MCF 10A (cell line): ENCODE measurements around the gene SENP7. TPM values are rescaled to one million over a fixed set of nuclear protein-coding genes. Genes with fewer than 3 reads are reported as not detected.
"Not testable (repeated sequence)": the region's sequence is repeated elsewhere in the genome, so short reads cannot be mapped to it uniquely, and the experiment has no call there.

Experiments
- BruUV-seq: library from RNA; stranded (reverse); fragments of 400-500 nt; replicated peaks from 2 replicates; lab custom pipeline; 2021; lab: Mats Ljungman, UMichigan
- CTCF ChIA-PET: fragments of 300-600 bp; sonication (Branson Sonifier 250); formaldehyde crosslinking; extraction: SDS; loops from one replicate; lab custom pipeline; 2021; ENCODE audit warnings: antibody characterized with exemption, inconsistent platforms; lab: Yijun Ruan, JAX
- POLR2A ChIA-PET: fragments of 300-600, 350-650 bp; sonication (Branson Sonifier 250); formaldehyde crosslinking; extraction: SDS; loops from one replicate; lab custom pipeline; 2020; ENCODE audit warnings: antibody characterized with exemption, inconsistent platforms; lab: Yijun Ruan, JAX
- DNase-seq: peaks from one replicate; pipeline ENCODE4 v3.0.0-alpha.2; 2018; ENCODE audit not compliant: unreplicated experiment
- H3K27ac Mint-ChIP-seq: one replicate; pipeline ENCODE4 v1.8.0; 2022; ENCODE audit warnings: mild to moderate bottlenecking, low read depth, mixed read lengths; ENCODE audit not compliant: unreplicated experiment
- H3K27me3 Mint-ChIP-seq: one replicate; pipeline ENCODE4 v1.8.0; 2022; ENCODE audit warnings: mixed read lengths; ENCODE audit not compliant: insufficient read depth, unreplicated experiment
- H3K36me3 Mint-ChIP-seq: one replicate; pipeline ENCODE4 v1.8.0; 2022; ENCODE audit warnings: mild to moderate bottlenecking, moderate library complexity, mixed read lengths; ENCODE audit not compliant: insufficient read depth, unreplicated experiment
- H3K4me1 Mint-ChIP-seq: one replicate; pipeline ENCODE4 v1.8.0; 2022; ENCODE audit warnings: mixed read lengths; ENCODE audit not compliant: insufficient read depth, unreplicated experiment
- H3K4me3 Mint-ChIP-seq: one replicate; pipeline ENCODE4 v1.8.0; 2022; ENCODE audit warnings: mild to moderate bottlenecking, moderate library complexity, mixed read lengths; ENCODE audit not compliant: unreplicated experiment
- H3K9me3 Mint-ChIP-seq: one replicate; pipeline ENCODE4 v1.8.0; 2022; ENCODE audit warnings: mixed read lengths; ENCODE audit not compliant: unreplicated experiment
- intact Hi-C: fragments of 100-400 bp; cut with micrococcal nuclease; formaldehyde crosslinking; loops from 2 replicates; pipeline ENCODE4 v1.14.1; 2022
- total RNA-seq: library from RNA; stranded (reverse); gene quantifications from 2 replicates; pipeline ENCODE4 v1.2.3, GENCODE V29; 2022
- TF ChIP-seq, protein P1 (sequence below): fragments of 200-600 bp; IDR thresholded peaks from one replicate; pipeline ENCODE4 v1.8.0; 2022; ENCODE audit warnings: antibody characterized with exemption, mild to moderate bottlenecking; ENCODE audit not compliant: unreplicated experiment

The SENP7 gene
- total RNA-seq, 1 experiment from 2014 or later: 11.9 TPM

DNA sequence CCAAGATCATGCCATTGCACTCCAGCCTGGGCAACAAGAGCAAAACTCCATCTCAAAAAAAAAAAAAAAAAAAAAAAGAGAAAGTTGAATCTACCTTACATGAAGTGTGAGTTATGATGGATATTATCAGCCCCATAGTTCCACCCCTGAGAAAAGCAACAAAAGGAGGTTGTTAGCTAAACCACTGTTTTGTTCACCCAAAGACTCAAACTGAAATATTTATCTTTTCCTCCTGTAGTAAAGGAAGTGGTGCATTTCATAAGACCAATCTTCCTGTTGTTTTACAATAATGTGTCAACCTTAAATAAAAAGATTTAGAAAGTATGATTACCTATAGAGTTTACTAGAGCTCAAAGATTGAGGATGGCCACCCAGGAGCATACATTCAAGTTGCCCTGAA is 29.9 kb upstream of the SENP7 start:
- no peaks in the 10 kb centered on the region for H3K9me3 Mint-ChIP-seq
- ChIA-PET CTCF (interaction anchor here (0.7 kb wide), 1 partner anchor 25 kb away, joined by 3 read pairs; no protein-coding TSS in a partner anchor), POLR2A (no interaction called here)
- no peaks in the 10 kb centered on the region for H3K36me3 Mint-ChIP-seq
- BruUV-seq: no TSS peak
- intact Hi-C loops: no loop called here
- TF ChIP-seq, protein P1, sequence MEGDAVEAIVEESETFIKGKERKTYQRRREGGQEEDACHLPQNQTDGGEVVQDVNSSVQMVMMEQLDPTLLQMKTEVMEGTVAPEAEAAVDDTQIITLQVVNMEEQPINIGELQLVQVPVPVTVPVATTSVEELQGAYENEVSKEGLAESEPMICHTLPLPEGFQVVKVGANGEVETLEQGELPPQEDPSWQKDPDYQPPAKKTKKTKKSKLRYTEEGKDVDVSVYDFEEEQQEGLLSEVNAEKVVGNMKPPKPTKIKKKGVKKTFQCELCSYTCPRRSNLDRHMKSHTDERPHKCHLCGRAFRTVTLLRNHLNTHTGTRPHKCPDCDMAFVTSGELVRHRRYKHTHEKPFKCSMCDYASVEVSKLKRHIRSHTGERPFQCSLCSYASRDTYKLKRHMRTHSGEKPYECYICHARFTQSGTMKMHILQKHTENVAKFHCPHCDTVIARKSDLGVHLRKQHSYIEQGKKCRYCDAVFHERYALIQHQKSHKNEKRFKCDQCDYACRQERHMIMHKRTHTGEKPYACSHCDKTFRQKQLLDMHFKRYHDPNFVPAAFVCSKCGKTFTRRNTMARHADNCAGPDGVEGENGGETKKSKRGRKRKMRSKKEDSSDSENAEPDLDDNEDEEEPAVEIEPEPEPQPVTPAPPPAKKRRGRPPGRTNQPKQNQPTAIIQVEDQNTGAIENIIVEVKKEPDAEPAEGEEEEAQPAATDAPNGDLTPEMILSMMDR: no peak
- DNase-seq: no peak
- peaks cover 24% of the 10 kb centered on the region for H3K27me3 Mint-ChIP-seq
- no peak overlapping the region for H3K4me3 Mint-ChIP-seq
- H3K27ac Mint-ChIP-seq: no peak overlapping the region
- no peaks in the 10 kb centered on the region for H3K4me1 Mint-ChIP-seq

DNA sequence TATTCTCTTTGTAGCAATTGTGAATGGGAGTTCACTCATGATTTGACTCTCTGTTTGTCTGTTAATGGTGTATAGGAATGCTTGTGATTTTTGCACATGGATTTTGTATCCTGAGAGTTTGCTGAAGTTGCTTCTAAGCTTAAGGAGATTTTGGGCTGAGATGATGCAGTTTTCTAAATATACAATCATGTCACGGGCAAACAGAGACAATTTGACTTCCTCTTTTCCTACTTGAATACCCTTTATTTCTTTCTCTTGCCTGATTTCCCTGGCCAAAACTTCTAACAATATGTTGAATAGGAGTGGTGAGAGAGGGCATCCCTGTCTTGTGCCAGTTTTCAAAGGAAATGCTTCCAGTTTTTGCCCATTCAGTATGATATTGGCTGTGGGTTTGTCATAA is 23.9 kb upstream of the SENP7 start:
- H3K27ac Mint-ChIP-seq, BruUV-seq, DNase-seq, H3K36me3 Mint-ChIP-seq, intact Hi-C loops, H3K4me3 Mint-ChIP-seq, POLR2A ChIA-PET, H3K9me3 Mint-ChIP-seq: not testable (repeated sequence)
- CTCF ChIA-PET: interaction anchor here (0.6 kb wide), 1 partner anchor 40 kb away, joined by 3 read pairs; no protein-coding TSS in a partner anchor
- H3K4me1 Mint-ChIP-seq: peaks cover 16% of the 10 kb centered on the region
- peaks cover 29% of the 10 kb centered on the region for H3K27me3 Mint-ChIP-seq

DNA sequence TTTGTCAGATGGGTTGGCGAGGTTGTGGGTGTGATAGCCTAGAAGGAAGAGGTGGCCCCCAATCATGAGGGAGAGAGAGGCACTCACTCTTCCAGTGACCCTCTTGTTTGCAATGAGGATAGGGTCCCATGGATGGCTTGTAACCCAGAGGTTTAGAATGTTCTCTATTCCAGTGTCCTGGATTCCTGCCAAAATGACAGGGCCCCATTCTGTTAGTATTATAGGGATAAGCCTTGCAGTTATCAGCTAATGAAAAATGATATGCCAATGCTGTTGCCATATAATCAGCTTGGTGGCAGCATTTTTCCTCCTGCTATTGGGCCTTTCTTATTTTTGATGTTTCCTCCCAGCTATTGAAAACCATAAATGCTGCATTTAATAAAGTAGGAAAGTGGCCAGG is 23.3 kb upstream of the SENP7 start:
- CTCF ChIA-PET: interaction anchor here (1.5 kb wide), 1 partner anchor 16 kb away, joined by 5 read pairs; no protein-coding TSS in a partner anchor
- H3K27me3 Mint-ChIP-seq: peaks cover 29% of the 10 kb centered on the region
- no peak for DNase-seq
- POLR2A ChIA-PET: no interaction called here
- TF ChIP-seq, protein P1: no peak
- H3K36me3 Mint-ChIP-seq: no peaks in the 10 kb centered on the region
- intact Hi-C loops: no loop called here
- H3K4me1 Mint-ChIP-seq: peaks cover 16% of the 10 kb centered on the region
- BruUV-seq: no TSS peak
- no peak overlapping the region for H3K4me3 Mint-ChIP-seq
- no peak overlapping the region for H3K27ac Mint-ChIP-seq
- H3K9me3 Mint-ChIP-seq: no peaks in the 10 kb centered on the region

GRCh38 chr3:101535221-101535620 is 22.2 kb upstream of the SENP7 start:
- no peak overlapping the region for H3K27ac Mint-ChIP-seq
- POLR2A ChIA-PET: no interaction called here
- H3K9me3 Mint-ChIP-seq: no peaks in the 10 kb centered on the region
- intact Hi-C loops: no loop called here
- CTCF ChIA-PET: interaction anchor here (0.9 to 1.5 kb wide), 2 partner anchors 15 to 214 kb away, joined by 3 to 5 read pairs; no protein-coding TSS in a partner anchor
- H3K36me3 Mint-ChIP-seq: no peaks in the 10 kb centered on the region
- H3K4me1 Mint-ChIP-seq: peaks cover 16% of the 10 kb centered on the region
- no TSS peak for BruUV-seq
- no peak overlapping the region for H3K4me3 Mint-ChIP-seq
- TF ChIP-seq, protein P1: no peak
- DNase-seq: no peak
- peaks cover 28% of the 10 kb centered on the region for H3K27me3 Mint-ChIP-seq

GRCh38 chr3:101533603-101533968 is 20.6 kb upstream of the SENP7 start:
- CTCF ChIA-PET: no interaction called here
- no peak for DNase-seq
- POLR2A ChIA-PET: no interaction called here
- TF ChIP-seq, protein P1: no peak
- Mint-ChIP-seq H3K4me1 (peaks cover 16% of the 10 kb centered on the region), H3K27me3 (peaks cover 11% of the 10 kb centered on the region), H3K9me3 (no peaks in the 10 kb centered on the region), H3K27ac (no peak overlapping the region), H3K36me3 (no peaks in the 10 kb centered on the region), H3K4me3 (no peak overlapping the region)
- no TSS peak for BruUV-seq
- intact Hi-C loops: no loop called here
